ENCODE data around the gene TTC7B.

TTC7B gene

DNA sequence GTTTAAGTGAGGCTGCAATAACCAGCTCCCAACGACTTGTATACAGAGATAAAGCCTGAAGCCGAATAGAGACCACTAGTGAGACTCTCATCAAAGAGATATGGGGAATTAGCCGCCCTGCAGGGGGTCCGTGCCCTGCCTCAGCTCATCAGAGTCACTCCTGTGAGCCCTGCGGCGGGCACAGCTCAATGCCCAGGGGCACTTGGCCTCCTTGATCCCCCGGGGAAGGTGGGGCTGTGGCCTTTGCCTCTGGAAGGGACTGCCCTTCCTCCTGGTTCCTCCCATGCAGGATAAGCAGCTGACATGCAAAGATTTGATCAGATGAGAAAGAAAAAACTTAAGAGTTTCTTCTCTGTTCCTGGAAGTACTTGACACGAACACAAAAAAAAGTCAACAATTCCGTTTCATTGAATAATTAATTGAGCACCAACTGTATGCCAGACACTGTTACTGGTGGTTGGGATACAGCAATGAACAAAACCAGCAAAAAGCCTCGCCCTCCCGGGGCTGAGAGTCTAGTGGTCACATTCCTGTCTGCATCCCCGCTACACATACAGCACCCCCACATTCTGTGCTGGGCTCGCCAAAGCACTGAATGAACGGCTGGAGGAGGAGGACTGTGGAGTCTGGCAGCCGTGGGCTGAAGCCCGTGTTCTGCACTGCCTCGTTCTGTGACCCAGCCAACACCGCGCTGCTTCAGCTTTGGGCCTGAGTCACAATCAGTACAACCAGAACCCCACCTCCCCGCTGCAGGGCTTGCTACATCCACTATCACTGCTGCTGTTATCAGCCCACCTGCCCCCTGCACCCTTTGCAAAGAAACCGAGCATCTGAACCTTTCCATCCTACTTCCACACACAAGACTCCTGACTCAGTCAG is 10.3 kb downstream of the TTC7B start:
- no peak for DNase-seq (ENCODE audit: low read depth in 2 of 2)

DNA sequence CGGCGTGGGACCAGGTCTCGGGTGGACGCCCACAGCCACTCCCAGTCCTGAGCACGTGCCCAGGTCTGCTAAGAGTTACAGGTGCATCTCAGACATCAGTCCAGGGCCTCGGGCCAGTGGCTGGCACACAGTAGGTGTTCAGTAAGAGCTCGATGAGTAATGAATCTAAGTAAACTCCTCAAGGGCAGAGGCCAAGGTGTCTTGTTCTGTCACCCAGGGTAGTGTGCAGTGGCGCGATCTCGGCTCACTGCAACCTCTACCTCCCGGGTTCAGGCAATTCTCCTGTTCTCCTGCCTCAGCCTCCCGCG is 11.2 kb downstream of the TTC7B start:
- DNase-seq (ENCODE audit: low read depth in 2 of 2) = no peak

DNA sequence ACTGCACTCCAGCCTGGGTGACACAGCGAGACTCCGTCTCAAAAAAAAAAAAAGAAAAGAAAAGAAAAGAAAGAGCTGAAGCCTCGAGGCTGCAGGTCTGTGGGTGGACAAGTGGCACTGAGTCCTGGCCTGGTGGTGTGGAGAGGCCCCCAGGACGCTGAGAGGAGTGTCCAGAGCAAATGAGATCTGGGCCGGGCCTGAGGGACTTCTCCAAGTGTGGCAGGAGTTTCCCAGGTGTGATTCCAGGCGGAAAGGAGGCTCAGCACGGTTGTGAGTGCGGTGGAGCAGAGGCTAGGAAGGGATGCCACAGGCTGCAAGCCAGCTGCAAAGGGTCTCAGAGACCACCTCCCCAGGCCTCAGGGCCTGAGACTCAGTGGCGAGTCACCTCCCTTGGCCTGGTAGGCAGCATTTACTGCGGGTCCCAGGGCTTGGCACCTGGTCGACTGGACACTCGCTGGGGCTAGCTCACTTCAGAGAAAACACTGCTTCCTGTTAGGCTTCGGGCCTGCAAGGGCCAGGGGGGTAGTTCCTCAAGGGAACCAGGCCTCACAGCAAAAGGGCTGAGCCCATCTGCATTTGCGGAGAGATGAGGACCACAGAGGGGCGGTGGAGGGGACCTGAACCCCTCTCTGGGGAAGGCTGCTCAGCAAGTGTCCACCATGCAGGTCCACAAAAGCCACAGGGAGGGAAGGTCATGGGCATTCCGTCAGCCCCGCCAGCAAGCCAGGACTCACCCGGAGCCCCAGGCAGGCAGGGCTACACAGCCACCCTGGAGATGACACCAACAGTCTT is 11.7 kb downstream of the TTC7B start:
- DNase-seq (ENCODE audit: low read depth in 2 of 2) = no peak

DNA sequence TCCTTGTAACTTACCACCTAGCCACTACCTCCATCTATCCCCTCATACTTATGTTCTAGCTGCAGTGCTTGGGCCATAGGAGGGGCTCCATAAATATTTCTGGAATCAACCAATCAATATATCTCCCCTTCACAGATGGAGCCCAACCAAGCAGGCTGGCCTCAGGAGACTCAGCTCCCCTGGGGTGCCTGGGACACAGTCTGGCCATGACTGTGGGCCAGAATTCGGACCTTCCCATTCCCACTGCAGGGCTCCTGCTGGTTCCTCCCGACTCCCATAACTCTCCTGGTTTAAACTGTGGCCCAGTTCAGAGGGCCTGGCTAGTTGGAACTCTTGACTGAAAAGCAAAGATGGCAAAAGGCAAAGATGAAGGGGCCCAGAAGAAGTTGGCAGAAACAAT is 13.0 kb downstream of the TTC7B start:
- no peak for DNase-seq (ENCODE audit: low read depth in 2 of 2)

DNA sequence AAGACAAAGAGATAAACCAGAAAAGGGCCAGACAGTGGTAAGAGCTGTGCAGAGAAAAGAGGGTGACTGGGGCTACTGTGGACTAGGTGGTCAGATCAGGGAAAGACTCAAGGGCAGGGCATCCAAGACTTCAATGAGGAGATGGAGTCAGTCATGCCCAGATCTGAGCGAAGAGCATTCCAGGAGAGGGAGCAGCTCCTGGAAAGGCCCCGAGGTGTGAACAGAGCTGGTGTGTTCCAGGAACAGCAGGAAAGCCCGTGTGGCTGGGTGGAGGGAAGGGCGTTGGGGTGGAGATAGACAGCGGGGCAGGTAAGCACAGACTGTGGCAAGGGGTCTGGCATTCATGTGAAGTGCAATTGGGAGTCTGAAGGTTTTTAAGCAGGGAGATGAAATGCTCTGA is 16.8 kb downstream of the TTC7B start:
- DNase-seq (ENCODE audit: low read depth in 2 of 2) = no peak

DNA sequence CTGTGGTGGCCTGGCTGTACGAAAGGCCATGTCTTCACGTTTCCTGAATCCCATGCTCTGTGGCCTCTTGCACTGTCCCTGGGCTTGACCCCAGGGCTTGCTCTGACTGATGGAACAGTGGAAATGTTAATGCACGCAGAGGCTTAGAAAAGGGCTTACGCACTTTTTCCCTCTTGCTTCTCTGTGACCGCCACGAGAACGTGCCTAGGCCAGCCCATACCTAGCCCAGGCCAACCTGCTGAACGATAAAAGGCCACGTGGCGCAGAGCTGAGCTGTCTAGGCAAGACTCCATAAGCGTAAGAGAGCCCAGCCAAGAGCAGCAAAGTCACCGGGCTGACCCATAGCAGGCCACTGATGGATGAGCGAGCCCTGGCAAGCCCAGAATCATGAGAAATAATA is 18.3 kb downstream of the TTC7B start:
- no peak for DNase-seq (ENCODE audit: low read depth in 2 of 2)

DNA sequence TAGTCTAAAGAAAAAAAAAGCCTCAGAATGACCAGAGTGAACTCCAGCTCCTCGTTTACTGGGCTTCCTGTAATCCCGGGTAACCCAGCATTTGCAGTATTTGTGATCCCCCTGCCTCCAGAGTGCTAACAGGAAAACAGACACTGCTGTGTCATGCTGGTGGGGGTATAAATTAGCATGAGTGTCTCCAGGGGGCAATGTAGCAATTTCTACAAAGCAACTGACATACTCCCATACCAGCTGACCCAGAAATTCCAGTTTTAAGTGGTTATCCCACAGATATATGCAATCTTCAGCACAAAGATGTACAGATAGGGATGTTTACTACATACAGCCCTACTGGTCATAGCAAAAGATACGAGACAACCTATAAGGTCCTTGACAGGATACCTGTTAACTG is 18.8 kb downstream of the TTC7B start:
- DNase-seq (ENCODE audit: low read depth in 2 of 2) = no peak

DNA sequence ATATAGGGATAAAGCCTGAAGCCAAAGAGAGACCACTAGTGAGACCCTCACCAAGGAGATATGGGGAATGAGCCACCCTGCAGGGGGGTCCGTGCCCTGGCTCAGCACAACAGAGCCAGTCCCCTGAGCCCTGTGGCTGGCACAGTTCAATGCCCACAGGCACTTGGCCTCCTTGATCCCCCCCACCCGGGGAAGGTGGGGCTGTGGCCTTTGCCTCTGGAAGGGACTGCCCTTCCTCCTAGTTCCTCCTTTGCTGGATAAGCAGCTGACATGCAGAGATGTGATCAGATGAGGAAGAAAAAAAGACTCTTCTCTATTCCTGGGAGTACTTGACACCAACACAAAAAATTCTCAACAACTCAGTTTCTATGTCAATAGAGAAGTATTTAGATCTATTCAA is 19.9 kb downstream of the TTC7B start:
- DNase-seq (ENCODE audit: low read depth in 2 of 2) = no peak

DNA sequence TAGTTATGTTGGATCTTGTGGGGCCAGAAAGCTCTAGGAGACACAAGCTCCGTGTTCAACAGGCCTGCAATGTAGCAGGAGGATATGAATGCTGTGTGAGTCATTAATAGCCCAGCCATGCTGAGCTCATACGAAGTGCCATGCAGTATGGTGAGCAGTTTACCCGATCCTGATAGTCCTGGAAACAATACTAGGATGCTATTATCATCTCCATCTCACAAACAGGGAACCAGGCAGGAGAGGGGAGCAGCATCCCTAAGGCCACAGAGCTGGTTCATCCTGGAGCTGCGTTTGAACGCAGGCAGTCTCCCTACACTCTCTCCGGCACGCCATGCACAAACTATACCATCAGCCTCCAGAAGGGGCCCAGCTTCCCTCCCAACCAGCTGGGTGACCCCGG is 20.5 kb downstream of the TTC7B start:
- no peak for DNase-seq (ENCODE audit: low read depth in 2 of 2)

DNA sequence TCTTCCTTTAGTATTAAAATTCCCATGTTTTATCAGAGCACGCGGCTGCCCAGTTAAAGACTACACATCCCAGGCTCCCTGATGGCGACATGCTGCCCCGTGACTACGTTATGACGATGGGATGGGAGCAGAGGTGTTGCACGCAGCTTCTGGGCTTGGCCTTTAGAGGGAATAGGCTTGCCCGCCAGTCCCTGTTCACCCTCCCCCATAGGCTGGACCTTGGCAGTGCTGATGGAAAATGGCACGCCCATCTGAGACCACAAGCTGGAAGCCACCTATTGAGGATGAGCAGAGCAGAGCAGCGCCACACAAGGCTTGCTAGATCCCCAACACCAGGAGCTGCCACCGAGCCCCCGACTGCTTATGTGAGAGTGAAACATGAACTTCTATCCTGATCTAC is 24.7 kb downstream of the TTC7B start:
- no peak for DNase-seq (ENCODE audit: low read depth in 2 of 2)

DNA sequence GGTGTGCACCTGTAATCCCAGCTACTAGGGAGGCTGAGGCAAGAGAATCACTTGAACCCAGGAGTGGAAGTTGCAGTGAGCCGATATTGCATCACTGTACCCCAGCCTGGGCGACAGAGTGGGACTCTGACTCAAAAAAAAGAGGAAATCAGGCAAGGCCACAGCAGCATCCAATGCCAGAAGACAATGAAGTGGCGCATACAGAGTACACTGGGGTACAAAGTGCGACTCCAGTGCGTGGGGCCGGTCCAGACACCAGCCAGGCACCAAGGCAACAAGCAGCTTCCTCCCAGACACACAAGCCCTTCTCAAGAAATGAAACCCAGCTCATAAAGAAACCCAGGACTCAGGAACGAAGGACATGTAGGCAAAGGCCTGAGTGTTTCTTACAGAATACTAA is 28.2 kb downstream of the TTC7B start:
- no peak for DNase-seq (ENCODE audit: low read depth in 2 of 2)

DNA sequence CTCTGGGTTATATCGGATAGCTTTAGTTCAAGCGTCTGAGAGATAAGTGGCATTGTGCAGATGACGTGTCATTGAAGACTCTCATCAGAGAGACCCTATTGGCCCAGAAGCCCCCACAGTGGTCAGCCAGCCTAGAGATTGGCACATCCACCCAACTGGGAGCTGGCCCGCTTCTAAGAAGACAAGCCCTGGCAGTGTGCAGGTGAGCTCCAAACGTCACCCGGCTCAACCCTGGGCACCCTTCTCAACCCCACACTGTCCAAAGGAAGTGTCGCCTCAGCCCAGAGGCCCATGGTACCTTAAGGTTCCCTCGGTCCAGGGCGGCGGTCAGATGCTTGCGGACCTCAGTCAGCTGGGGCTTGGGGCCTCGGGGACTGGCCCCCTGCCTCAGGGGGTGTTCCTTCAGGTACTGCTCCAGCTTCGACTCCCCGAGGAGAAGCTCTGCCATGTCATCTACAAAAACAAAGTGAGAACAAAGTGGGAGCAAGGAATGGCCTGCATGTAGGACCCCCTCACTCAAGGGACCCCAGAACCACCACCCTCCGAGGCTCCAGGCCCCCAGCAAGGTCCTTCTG is 30.3 kb downstream of the TTC7B start:
- no peak for DNase-seq (ENCODE audit: low read depth in 2 of 2)

DNA sequence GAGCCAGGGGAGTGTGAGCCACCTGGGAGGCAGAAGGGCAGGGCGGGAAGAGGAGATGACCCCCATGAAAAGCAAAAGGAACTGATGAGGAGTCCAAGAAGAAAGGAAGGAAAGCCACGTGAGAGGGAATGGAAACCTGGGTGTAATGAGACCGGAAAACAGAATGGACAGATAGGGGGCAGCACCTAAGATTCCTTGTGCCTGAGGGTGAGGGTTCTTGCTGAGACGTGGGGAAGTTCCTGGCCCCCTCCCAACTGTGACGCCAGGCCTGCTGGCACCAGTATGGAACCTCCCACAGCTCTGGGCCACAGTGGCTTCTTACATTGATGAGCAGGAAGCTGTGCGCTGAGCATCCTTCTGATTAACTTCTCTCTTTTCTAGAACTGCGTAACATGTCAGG is 30.8 kb downstream of the TTC7B start:
- no peak for DNase-seq (ENCODE audit: low read depth in 2 of 2)

DNA sequence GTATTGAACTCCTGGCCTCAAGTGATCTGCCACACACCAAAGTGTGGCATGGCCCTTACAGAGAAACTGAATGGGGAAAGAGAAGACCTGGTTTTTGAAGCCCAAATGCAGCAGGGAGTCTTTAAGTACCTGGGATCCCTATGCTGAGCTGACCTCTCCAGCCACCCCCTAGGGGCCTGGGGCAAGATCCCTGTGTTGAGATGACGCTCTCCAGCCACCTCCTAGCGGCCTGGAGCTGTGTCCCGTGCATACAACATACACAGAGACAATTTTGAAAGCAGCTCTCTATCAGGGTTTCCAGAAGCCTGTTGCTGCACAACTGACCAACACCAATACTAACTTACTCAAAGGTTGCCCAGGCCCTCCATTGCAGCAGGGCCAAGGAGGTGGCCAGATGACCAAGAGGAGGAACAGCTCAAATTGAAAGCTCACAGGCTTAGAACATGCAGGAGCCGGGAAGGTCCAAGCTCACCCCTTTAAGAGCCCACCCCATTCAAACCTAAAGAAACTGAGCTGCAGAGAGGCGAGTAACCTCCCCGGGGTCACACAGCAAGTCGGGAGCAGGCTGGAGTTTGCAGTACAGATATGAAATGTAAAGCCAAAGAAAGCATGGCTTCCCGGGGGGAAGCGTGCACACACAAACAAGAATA is 31.5 kb downstream of the TTC7B start:
- no peak for DNase-seq (ENCODE audit: low read depth in 2 of 2)

DNA sequence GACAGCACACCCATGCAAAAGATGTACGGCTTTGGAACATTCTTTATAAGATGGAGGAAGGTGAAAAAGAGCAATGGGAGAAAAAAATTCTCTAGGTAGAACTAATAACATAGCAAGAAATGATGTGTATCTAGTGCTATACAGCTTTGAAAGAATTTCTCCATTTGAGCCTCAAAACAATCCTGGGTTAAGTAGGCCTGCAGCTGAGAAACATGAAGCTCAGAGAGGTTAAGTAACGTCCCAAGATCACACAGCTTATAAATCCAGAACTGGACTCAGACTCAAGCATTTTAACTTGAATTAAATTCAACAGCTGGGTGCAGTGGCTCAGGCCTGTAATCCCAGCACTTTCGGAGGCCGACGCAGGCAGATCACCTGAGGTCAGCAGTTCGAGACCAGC is 32.9 kb downstream of the TTC7B start:
- DNase-seq (ENCODE audit: low read depth in 2 of 2) = no peak

DNA sequence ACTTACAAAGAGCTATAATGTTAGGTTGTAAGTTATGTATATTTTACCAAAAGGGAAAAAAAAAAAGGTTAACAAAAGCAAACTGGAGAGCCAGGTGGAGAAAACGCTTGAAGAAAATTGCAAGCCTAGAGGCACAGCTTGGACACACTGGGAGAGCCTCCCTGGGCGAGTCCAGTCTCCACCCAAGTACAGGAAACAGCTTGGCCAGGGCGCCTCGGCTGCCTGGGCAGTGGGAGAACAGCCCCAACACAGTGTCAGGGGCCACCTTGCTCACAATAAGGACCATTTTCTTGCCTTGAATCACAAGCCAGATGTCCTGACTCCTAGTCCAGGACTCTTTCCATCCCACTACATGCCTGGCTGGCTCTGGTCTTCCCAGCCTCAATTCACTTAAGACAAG is 33.3 kb downstream of the TTC7B start:
- no peak for DNase-seq (ENCODE audit: low read depth in 2 of 2)

DNA sequence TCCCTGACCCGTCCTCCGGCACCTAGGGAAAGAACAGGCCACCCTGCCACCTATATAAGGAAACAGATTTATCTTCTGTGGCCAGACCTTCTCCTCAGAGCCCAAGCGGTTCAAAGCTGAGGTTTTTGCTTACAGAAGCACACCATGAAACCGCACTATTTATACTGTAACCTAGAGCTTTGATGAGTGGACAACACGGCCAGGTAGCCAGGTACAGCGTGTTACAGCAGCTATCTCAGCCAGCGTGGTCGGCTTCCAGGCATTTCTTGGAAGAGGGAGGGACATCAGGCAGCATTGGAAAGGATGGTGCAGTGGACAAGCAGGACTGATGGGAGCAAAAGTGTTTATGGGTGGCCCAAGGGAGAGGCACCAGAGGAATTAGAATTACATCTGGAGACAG is 34.4 kb downstream of the TTC7B start:
- no peak for DNase-seq (ENCODE audit: low read depth in 2 of 2)

DNA sequence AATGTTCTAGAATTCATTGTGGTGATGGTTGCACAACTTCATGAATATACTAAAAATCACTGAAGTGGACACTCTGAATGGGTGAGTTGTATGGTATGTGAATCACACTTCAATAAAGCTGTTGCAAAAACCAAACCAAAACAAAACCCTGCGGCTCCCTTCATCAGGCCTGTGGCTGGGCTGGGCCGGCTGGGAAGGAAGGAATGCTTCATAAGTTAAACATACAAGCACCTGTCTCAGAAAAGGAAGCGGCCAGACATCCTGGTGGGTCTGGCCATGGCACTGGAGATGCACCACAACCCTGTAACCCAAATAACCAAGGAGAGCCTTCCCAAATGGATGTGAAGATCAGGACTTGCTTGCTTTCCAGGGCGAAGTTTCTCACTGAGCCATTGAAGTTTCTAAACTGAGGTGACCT is 34.9 kb downstream of the TTC7B start:
- DNase-seq (ENCODE audit: low read depth in 2 of 2) = no peak

DNA sequence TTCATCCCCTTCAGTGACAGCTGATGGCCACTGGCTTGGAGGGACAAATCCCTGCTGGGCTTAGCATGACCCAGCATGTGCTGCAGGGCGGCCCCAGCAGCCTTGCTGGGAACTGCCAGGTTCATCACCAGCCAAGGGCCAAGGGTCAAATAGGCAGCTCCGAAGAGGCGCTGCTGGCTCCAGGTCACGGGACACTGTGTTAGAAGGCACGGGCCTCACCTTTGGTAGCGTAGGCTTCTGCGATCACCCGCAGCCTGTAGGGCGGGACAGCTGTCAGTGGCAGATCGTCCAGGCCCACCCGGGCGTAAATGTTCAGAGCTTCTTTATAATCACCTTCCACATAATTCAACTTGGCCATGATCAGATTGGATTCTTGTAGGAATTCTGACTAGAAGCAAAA is 35.7 kb downstream of the TTC7B start:
- no peak for DNase-seq (ENCODE audit: low read depth in 2 of 2)

DNA sequence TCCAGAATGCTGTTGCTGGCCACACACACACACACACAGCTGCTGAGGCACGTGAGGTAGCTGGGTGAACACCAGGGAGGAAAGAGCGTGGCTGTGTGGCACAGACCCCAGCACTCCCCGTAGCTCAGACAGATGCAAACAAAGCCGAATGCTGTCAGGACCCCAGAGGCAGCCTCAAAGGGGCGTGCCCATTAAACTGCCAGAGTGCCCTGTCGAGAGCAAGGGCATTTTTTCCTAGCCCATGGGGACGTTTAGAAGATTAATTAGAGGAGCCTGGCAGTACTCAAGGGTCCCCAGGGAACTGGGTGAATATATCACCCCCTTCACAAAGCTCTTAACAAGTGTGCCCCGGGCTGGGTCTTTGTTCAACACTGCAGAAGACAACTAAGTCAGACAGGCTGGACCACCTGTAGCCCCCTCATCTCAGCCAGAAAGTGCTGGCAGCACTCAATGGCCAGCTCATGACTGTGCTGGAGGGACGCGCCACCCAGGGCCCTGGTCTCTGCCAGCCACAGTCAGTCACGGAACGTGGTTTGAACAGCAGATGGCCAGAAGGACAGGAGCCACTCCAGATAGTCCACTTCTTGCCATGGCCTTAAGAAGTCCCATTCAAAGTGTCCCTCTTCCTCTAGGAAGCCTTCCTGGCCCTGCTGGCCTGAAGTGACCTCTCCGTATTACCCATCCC is 37.5 kb downstream of the TTC7B start:
- no peak for DNase-seq (ENCODE audit: low read depth in 2 of 2)

DNA sequence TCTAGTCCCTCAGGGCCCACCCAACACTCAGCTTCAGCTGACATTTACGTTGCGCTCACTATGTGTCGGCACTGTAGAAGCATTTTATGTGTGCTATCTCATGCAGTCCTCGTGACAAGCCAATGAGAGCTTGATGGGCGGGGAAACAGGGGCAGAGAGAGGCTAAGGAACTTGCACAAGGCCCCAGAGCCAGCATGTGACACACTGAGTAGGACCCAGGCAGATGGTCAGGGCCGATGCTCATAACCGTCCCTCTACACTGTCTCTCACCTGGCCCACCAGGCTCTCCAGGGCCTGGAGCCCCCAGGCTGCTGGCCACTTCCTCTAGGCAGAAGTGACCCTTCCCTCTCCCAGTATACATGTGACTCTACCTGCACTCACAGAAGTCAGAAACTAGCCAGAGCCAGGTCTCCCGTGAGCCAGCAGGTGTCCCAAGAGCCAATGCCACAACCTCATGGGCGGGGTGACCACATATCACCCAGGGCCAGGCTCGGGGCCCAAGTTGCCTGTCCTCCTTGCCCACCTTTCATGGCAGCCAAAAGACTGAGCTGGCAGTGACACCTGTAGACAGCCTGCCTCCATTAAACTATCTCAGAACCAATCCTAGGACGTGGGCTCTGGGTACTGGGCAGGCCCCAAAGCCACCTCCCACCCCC is 38.3 kb downstream of the TTC7B start:
- DNase-seq (ENCODE audit: low read depth in 2 of 2) = no peak
